OCI-LY1 (cell line): ENCODE results near the gene MED27.

ENCODE experiments used
- CTCF ChIP-seq: fragments of 200-600 bp; sonication (generic), shearing (Covaris generic); IDR thresholded peaks from 2 replicates; pipeline ENCODE4 v1.5.1; 2017; ENCODE audit warnings: mild to moderate bottlenecking, antibody characterized with exemption, low read length, moderate library complexity, mixed read lengths
- EZH2 ChIP-seq: fragments of 200-600 bp; sonication (generic), shearing (Covaris generic); IDR thresholded peaks from 2 replicates; pipeline ENCODE4 v1.8.0; 2017; ENCODE audit warnings: borderline replicate concordance, mixed run types, mild to moderate bottlenecking, antibody characterized with exemption, low read length, moderate library complexity, mixed read lengths

- TF ChIP-seq CTCF (peak; percentile 29; the same call in 1 of the 2 replicates), EZH2 (no peak)
These were observed 269.1 kb downstream of the MED27 start for GRCh38 chr9:131810351-131811170.
